Fibroblast of lung (primary cell): ENCODE data around the gene SBF2. TPM values are rescaled to one million over a fixed set of nuclear protein-coding genes. Genes with fewer than 3 reads are reported as not detected.

Source experiments
- DNase-seq, 2 donors: peaks; one replicate each; pipeline versions ENCODE4 v3.0.0 to v3.0.0-alpha.2; 2010; ENCODE audit warnings: low read depth in 2 of 2
- H2AFZ ChIP-seq: 2 replicates; pipeline ENCODE4 v1.5.1; 2012; ENCODE audit warnings: low read length, control low read depth, inconsistent platforms
- H3K27ac ChIP-seq: 2 replicates; pipeline ENCODE4 v1.5.1; 2011; ENCODE audit warnings: low read length, control low read depth; ENCODE audit not compliant: insufficient read depth
- H3K27me3 ChIP-seq: 2 replicates; pipeline ENCODE4 v1.5.1; 2011; ENCODE audit warnings: mild to moderate bottlenecking, low read length; ENCODE audit not compliant: control insufficient read depth, insufficient read depth
- H3K36me3 ChIP-seq: 2 replicates; pipeline ENCODE4 v1.5.1; 2011; ENCODE audit warnings: low read length; ENCODE audit not compliant: control insufficient read depth, insufficient read depth
- H3K4me1 ChIP-seq: 2 replicates; pipeline ENCODE4 v1.5.1; 2011; ENCODE audit warnings: low read length; ENCODE audit not compliant: control insufficient read depth, insufficient read depth; ENCODE audit errors: extremely low read depth
- H3K4me2 ChIP-seq: 2 replicates; pipeline ENCODE4 v1.5.1; 2011; ENCODE audit warnings: low read length, control low read depth; ENCODE audit not compliant: insufficient read depth; ENCODE audit errors: extremely low read depth
- H3K4me3 ChIP-seq, 4 experiments: fragments of 200-600 bp in 1 of 4; sonication (generic) in 1 of 4; replicated peaks in 1 of 4; 2 replicates each; pipeline ENCODE4 v1.5.1; 2011 to 2016; ENCODE audit warnings: low read length in 4 of 4, low read depth in 3 of 4, mild to moderate bottlenecking in 3 of 4, control low read depth in 2 of 4, inconsistent platforms in 1 of 4, mixed read lengths in 1 of 4; ENCODE audit not compliant: insufficient read depth in 1 of 4; ENCODE audit errors: control extremely low read depth in 1 of 4
- H3K79me2 ChIP-seq: 2 replicates; pipeline ENCODE4 v1.5.1; 2012; ENCODE audit warnings: mild to moderate bottlenecking, low read length, inconsistent platforms; ENCODE audit not compliant: control insufficient read depth, insufficient read depth
- H3K9ac ChIP-seq: 2 replicates; pipeline ENCODE4 v1.5.1; 2011; ENCODE audit warnings: mild to moderate bottlenecking, low read length, control low read depth; ENCODE audit not compliant: insufficient read depth
- H3K9me3 ChIP-seq: 2 replicates; pipeline ENCODE4 v1.5.1; 2012; ENCODE audit warnings: low read depth, low read length; ENCODE audit not compliant: control insufficient read depth, insufficient read depth
- H4K20me1 ChIP-seq: 2 replicates; pipeline ENCODE4 v1.5.1; 2011; ENCODE audit warnings: low read length; ENCODE audit not compliant: control insufficient read depth, insufficient read depth; ENCODE audit errors: extremely low read depth
- CTCF ChIP-seq, 2 donors: IDR thresholded peaks in 1 of 2; conservative IDR thresholded peaks in 1 of 2; 1 replicate in 1 of 2; 2 replicates in 1 of 2; pipeline ENCODE4 v1.5.1; 2011 to 2012; ENCODE audit warnings: low read length in 2 of 2, control low read depth in 1 of 2, inconsistent platforms in 1 of 2, low read depth in 1 of 2, mild to moderate bottlenecking in 1 of 2
- EZH2 ChIP-seq: IDR thresholded peaks from 2 replicates; pipeline ENCODE4 v1.5.1; 2012; ENCODE audit warnings: low read length, control low read depth, mild to moderate bottlenecking; ENCODE audit errors: missing control alignments
- polyA plus RNA-seq, 2 donors: library from polyadenylated mRNA; depleted of rRNA in 1 of 2; stranded (reverse) in 1 of 2; unstranded in 1 of 2; fragments of >200 nt; gene quantifications; 2 replicates each; pipeline ENCODE4 v1.2.1, GENCODE V29; 2011 to 2012; ENCODE audit warnings: missing spikeins in 1 of 2
- total RNA-seq: library from RNA; depleted of rRNA; stranded (reverse); fragments of >200 nt; gene quantifications from 2 replicates; pipeline ENCODE4 v1.2.1, GENCODE V29; 2014

SBF2 gene
- total and polyA plus RNA-seq, 2 donors (not counting 1 experiment from before 2014, with no cell fraction given), result 69.4 to 95.9 TPM

GRCh38 chr11:9838229-9838628 lies 455.8 kb downstream of the SBF2 start:
- Histone ChIP-seq H3K4me2 (no peak overlapping the region), H3K9me3 (no peaks in the 10 kb centered on the region), H3K4me1 (peaks cover 3% of the 10 kb centered on the region), H2AFZ (no peak overlapping the region), H3K36me3 (peaks cover 3% of the 10 kb centered on the region), H3K9ac (no peak overlapping the region), H4K20me1 (no peaks in the 10 kb centered on the region), H3K27me3 (no peaks in the 10 kb centered on the region), H3K79me2 (no peaks in the 10 kb centered on the region), H3K4me3 (no peak overlapping the region), H3K27ac (no peak overlapping the region)
- DNase-seq, result peak; percentile 47 to 49
- TF ChIP-seq EZH2, result no peak
- no peak for TF ChIP-seq CTCF (conservative IDR thresholded peaks at IDR 0.05 in 1 of 2, IDR thresholded peaks at IDR 0.05 in 1 of 2; ENCODE audit: low read depth in 1 of 2, low read length in 2 of 2)

GRCh38 chr11:9834291-9834690 lies 459.7 kb downstream of the SBF2 start:
- Histone ChIP-seq H3K9ac (no peak overlapping the region), H3K9me3 (no peaks in the 10 kb centered on the region), H2AFZ (no peak overlapping the region), H3K4me1 (peaks cover 3% of the 10 kb centered on the region), H4K20me1 (no peaks in the 10 kb centered on the region), H3K79me2 (no peaks in the 10 kb centered on the region), H3K27ac (no peak overlapping the region), H3K36me3 (no peaks in the 10 kb centered on the region), H3K27me3 (no peaks in the 10 kb centered on the region), H3K4me2 (no peak overlapping the region), H3K4me3 (no peak overlapping the region)
- TF ChIP-seq EZH2, result no peak
- TF ChIP-seq CTCF (conservative IDR thresholded peaks at IDR 0.05 in 1 of 2, IDR thresholded peaks at IDR 0.05 in 1 of 2; ENCODE audit: low read depth in 1 of 2, low read length in 2 of 2), result no peak
- DNase-seq, result peak in 1 of 2 donors; percentile 76

- Histone ChIP-seq H3K9me3 (no peaks in the 10 kb centered on the region), H2AFZ (no peak overlapping the region), H4K20me1 (no peaks in the 10 kb centered on the region), H3K4me2 (no peak overlapping the region), H3K27me3 (no peaks in the 10 kb centered on the region), H3K4me3 (no peak overlapping the region), H3K9ac (no peak overlapping the region), H3K79me2 (no peaks in the 10 kb centered on the region), H3K36me3 (no peaks in the 10 kb centered on the region), H3K27ac (no peak overlapping the region), H3K4me1 (no peaks in the 10 kb centered on the region)
- no peak for TF ChIP-seq EZH2
- no peak for DNase-seq
These were observed 462.9 kb downstream of the SBF2 start for GRCh38 chr11:9831122-9831521.
